NT2/D1 (cell line): ENCODE measurements around the gene EXOC7.

Source experiments
- SUZ12 ChIP-seq: IDR thresholded peaks from 2 replicates; pipeline ENCODE4 v1.6.1; 2011; ENCODE audit not compliant: insufficient read length, insufficient read depth; ENCODE audit errors: extremely low read depth
- YY1 ChIP-seq: IDR thresholded peaks from 2 replicates; pipeline ENCODE4 v1.6.1; 2011; ENCODE audit not compliant: insufficient read length, insufficient read depth
- ZNF274 ChIP-seq: IDR thresholded peaks from 2 replicates; pipeline ENCODE4 v1.6.1; 2011; ENCODE audit warnings: mild to moderate bottlenecking, low read depth, low read length

DNA sequence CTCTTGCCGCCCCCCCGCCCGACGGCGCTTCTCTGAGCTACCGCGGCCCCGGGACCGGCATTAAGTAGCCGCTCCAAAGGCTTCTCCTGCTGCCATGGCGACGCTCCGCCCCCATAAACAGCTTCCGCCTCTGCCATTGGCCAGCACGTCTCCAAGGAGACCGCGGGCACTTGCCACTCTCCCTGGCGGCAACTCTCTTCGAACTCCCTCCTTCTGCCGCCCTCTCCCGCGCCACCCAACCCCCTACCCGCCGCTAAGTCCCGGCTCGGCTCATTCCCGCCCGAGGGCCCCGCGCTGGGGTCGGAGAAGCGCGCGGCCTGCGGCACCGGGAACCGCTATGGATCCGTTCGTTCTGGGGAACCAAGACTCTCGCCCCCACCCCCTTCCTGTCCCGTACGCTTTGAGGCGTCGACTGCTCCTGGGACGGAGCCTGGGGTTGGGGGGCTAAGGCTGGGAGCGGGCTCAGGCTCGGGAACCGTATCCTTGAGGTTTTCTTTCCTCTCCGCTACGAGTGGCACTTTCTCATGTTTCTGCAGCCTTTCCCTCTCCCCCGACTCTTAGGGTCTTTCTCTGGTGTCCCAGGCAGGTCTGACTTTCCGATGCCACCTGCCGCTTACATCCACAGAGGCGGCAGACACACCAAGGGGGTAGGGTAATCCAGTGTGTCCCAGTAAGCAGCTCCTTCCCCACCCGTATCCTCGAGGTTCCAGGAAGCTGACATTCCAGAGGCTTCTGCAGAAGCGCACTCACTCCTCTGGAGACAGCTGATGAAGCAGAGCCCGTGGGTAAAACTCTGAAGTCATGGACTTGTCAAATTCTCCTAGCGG lies 37.8 kb upstream of the EXOC7 start, which contains the start of gene FOXJ1:
- TF ChIP-seq YY1 (no peak), SUZ12 (peak; percentile 69), ZNF274 (no peak)
